OCI-LY1 (cell line): ENCODE data around the gene GTF2H2C_2.
"Not testable (repeated sequence)": the region's sequence is repeated elsewhere in the genome, so short reads cannot be mapped to it uniquely, and the experiment has no call there.

Experiments used
- EZH2 ChIP-seq: fragments of 200-600 bp; sonication (generic), shearing (Covaris generic); IDR thresholded peaks from 2 replicates; pipeline ENCODE4 v1.8.0; 2017; ENCODE audit warnings: borderline replicate concordance, mixed run types, mild to moderate bottlenecking, antibody characterized with exemption, low read length, moderate library complexity, mixed read lengths
- TF ChIP-seq, protein P1 (sequence below): fragments of 200-600 bp; sonication (generic), shearing (Covaris generic); IDR thresholded peaks from 2 replicates; pipeline ENCODE4 v1.5.1; 2017; ENCODE audit warnings: mild to moderate bottlenecking, antibody characterized with exemption, low read length, moderate library complexity, mixed read lengths

DNA sequence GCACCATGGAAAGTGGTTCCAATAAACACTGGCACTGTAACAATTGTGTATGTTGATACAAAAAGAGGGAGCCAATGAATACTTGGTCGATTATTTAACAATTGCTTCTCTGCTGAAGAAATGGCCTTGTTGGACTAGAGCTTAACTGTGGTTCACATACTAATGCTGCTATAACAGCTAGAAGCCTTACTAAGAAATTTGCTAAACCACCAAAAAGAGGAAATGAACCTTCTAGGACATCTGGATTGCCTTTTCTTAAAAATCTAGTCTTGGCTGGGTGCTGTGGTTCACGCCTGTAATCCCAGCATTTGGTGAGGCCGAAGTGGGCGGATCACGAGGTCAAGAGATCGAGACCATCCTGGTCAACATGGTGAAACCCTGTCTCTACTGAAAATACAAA, 41.9 kb downstream of the GTF2H2C_2 start:
- TF ChIP-seq, protein P1, sequence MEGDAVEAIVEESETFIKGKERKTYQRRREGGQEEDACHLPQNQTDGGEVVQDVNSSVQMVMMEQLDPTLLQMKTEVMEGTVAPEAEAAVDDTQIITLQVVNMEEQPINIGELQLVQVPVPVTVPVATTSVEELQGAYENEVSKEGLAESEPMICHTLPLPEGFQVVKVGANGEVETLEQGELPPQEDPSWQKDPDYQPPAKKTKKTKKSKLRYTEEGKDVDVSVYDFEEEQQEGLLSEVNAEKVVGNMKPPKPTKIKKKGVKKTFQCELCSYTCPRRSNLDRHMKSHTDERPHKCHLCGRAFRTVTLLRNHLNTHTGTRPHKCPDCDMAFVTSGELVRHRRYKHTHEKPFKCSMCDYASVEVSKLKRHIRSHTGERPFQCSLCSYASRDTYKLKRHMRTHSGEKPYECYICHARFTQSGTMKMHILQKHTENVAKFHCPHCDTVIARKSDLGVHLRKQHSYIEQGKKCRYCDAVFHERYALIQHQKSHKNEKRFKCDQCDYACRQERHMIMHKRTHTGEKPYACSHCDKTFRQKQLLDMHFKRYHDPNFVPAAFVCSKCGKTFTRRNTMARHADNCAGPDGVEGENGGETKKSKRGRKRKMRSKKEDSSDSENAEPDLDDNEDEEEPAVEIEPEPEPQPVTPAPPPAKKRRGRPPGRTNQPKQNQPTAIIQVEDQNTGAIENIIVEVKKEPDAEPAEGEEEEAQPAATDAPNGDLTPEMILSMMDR, result not testable (repeated sequence)
- TF ChIP-seq EZH2, result not testable (repeated sequence)
